Measurements from ENCODE around the gene PET100.

DNA sequence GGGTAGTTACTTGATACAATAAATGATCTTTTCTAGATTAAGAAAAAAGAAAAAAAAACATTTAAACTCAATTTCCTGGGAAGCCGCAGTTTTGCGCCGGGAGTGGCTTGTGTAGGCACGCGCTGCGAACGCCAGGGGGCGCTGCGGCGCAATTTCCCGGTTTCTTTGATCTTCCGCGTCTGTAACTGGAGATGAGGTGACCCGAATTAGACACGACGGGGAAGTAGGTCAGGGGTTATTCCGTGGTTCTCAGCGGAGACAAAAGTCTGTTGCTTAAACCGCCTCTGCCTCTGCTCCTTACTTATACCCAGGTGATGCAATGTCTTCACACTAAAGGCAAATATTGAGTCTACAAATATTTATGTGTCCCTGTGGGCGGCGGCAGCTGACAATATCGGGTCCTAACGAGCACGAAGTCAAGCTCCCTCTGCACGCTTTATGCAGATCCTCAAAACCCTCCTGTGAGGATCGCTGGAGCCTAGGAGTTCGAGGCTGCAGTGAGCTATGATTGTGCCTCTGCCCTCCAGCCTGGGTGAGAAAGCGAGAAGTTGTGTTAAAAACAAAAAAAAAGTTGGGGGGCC lies 22.6 kb downstream of the PET100 start:
- TF ChIP-seq, protein P1, sequence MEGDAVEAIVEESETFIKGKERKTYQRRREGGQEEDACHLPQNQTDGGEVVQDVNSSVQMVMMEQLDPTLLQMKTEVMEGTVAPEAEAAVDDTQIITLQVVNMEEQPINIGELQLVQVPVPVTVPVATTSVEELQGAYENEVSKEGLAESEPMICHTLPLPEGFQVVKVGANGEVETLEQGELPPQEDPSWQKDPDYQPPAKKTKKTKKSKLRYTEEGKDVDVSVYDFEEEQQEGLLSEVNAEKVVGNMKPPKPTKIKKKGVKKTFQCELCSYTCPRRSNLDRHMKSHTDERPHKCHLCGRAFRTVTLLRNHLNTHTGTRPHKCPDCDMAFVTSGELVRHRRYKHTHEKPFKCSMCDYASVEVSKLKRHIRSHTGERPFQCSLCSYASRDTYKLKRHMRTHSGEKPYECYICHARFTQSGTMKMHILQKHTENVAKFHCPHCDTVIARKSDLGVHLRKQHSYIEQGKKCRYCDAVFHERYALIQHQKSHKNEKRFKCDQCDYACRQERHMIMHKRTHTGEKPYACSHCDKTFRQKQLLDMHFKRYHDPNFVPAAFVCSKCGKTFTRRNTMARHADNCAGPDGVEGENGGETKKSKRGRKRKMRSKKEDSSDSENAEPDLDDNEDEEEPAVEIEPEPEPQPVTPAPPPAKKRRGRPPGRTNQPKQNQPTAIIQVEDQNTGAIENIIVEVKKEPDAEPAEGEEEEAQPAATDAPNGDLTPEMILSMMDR (IDR thresholded peaks at IDR 0.05), result peak; percentile 96 to 98 (median 98)
- TF ChIP-seq POLR2A (IDR thresholded peaks at IDR 0.05), result no peak

Data from breast epithelium (tissue), 3 donors.